Prostate gland (tissue), 2 donors: Measurements from ENCODE around the gene UBE2O. TPM values are rescaled to one million over a fixed set of nuclear protein-coding genes. Genes with fewer than 3 reads are reported as not detected.

Experiments used
- DNase-seq: peaks from one replicate; pipeline ENCODE4 v3.0.0-alpha.2; 2019; ENCODE audit warnings: low spot score
- H3K27ac ChIP-seq, 2 donors: fragments of 200-600 bp; sonication (generic); 2 replicates each; pipeline ENCODE4 v1.5.1; 2017 to 2019
- H3K27me3 ChIP-seq: fragments of 200-600 bp; sonication (generic); replicated peaks from 2 replicates; pipeline ENCODE4 v1.5.1; 2019; ENCODE audit not compliant: insufficient read depth
- H3K36me3 ChIP-seq, 2 donors: fragments of 200-600 bp; sonication (generic); 1 replicate in 1 of 2; 2 replicates in 1 of 2; pipeline versions ENCODE4 v1.5.1 to v1.8.1; 2017 to 2019
- H3K4me1 ChIP-seq: fragments of 200-600 bp; sonication (generic); replicated peaks from 2 replicates; pipeline ENCODE4 v1.5.1; 2019
- H3K4me3 ChIP-seq, 2 donors: fragments of 200-600 bp; sonication (generic); 2 replicates each; pipeline ENCODE4 v1.5.1; 2017 to 2019
- H3K9me3 ChIP-seq: fragments of 200-600 bp; sonication (generic); 2 replicates; pipeline ENCODE4 v1.5.1; 2017
- CTCF ChIP-seq, 4 experiments: fragments of 200-600 bp in 2 of 4; fragments of 450-650 bp in 2 of 4; sonication (generic) in 2 of 4; IDR thresholded peaks; 1 replicate in 3 of 4; 2 replicates in 1 of 4; pipeline ENCODE4 v1.5.1; 2016 to 2019; ENCODE audit warnings: antibody characterized with exemption in 4 of 4, mild to moderate bottlenecking in 2 of 4, moderate library complexity in 2 of 4
- POLR2A ChIP-seq: fragments of 450-650 bp; IDR thresholded peaks from one replicate; pipeline ENCODE4 v1.6.1; 2016; ENCODE audit warnings: antibody characterized with exemption, mild to moderate bottlenecking
- POLR2AphosphoS5 ChIP-seq: sonication (generic); formaldehyde crosslinking; IDR thresholded peaks from one replicate; pipeline ENCODE4 v1.6.1; 2017; ENCODE audit warnings: antibody characterized with exemption
- WGBS: methylation state at CpG from one replicate; pipeline ENCODE4 v1.1.5; 2018; 5-methylcytosine and 5-hydroxymethylcytosine counted together
- intact Hi-C: fragments of 100-400 bp; cut with DNase I; formaldehyde crosslinking; loops from one replicate; pipeline ENCODE4 v1.14.2; 2022
- total RNA-seq, 2 donors: library from RNA; depleted of rRNA; stranded (reverse); fragments of >200 nt; gene quantifications; one replicate each; pipeline ENCODE4 v1.1.0, GENCODE V29; 2016

The UBE2O gene
- total RNA-seq, 2 donors from 2014 or later: 19.9 to 39.8 TPM

DNA sequence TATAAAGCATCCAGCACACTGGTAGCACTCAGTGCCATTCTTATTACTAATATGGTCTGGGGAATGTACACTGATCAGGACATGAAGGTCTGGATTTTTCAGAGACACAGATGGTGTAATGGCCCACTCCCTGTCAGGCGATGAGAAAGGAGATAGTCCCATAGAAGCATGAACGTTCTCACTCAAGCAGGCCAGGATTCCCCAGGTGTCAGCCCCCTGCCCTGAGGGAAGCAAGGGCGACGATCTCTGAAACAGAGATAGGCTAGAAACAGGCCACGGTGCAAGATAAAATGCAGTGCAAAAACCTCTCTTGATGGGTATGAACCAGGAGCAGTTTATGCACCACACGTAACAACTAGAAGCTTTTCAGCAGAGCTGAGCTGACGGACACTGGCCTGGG, 109.8 kb downstream of the UBE2O start:
- H3K36me3 ChIP-seq: peaks cover 0 to 6% of the 10 kb centered on the region in 2 donors
- no peaks in the 10 kb centered on the region for H3K4me1 ChIP-seq
- TF ChIP-seq POLR2AphosphoS5: no peak
- TF ChIP-seq CTCF (IDR thresholded peaks at IDR 0.05): no peak
- TF ChIP-seq POLR2A: no peak
- WGBS: 88% methylated on average over 7 of the region's 7 CpGs
- H3K9me3 ChIP-seq: no peaks in the 10 kb centered on the region
- H3K4me3 ChIP-seq: no peak overlapping the region
- no peak for DNase-seq
- intact Hi-C loops: no loop called here
- H3K27me3 ChIP-seq: no peaks in the 10 kb centered on the region
- no peak overlapping the region for H3K27ac ChIP-seq

DNA sequence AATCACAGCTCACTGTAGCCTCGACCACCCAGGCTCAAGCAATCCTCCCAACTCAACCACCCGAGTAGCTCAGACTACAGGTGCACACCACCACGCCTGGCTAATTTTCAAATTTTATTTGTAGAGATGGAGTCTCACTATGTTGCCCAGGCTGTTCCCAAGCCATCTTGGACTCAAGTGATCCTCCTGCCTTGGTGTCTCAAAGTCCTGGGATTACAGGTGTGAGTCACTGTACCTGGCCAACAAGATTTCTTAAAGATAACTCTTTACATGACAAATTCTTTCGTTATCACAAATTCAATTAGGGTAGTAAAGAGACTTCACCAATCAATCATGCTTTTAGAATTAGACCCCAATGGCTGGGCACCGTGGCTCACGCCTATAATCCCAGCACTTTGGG, 111.7 kb downstream of the UBE2O start:
- Histone ChIP-seq H3K4me1 (no peaks in the 10 kb centered on the region), H3K9me3 (no peaks in the 10 kb centered on the region), H3K36me3 (peaks cover 0 to 6% of the 10 kb centered on the region in 2 donors), H3K4me3 (no peak overlapping the region), H3K27me3 (no peaks in the 10 kb centered on the region), H3K27ac (no peak overlapping the region)
- no peak for DNase-seq
- intact Hi-C loops: no loop called here
- 96% methylated on average over 6 of the region's 6 CpGs for WGBS
- no peak for TF ChIP-seq CTCF (IDR thresholded peaks at IDR 0.05)

Other genes with a start within 250 kb of the UBE2O start
- 10 to 100 TPM in 1 of 2 donors, 1 to 10 TPM in 1; 1.6 to 47.5 TPM for gene RNF157, start 212.7 kb downstream of the UBE2O start, total RNA-seq
- gene UBALD2, start 187.8 kb downstream of the UBE2O start, total RNA-seq: 10 to 100 TPM; 19.4 to 19.7 TPM
- gene QRICH2, start 144.9 kb downstream of the UBE2O start, total RNA-seq: 1 to 10 TPM; 3.1 to 9.8 TPM
- 100 to 1,000 TPM in 1 of 2 donors, 10 to 100 TPM in 1; 51.5 to 115 TPM for gene PRPSAP1, start 99.2 kb downstream of the UBE2O start, total RNA-seq
- gene SPHK1, start 68.5 kb downstream of the UBE2O start, total RNA-seq: 10 to 100 TPM in 1 of 2 donors, 1 to 10 TPM in 1; 6.6 to 34.1 TPM
- gene AANAT, start 14.5 kb upstream of the UBE2O start, total RNA-seq: not detected
- 10 to 100 TPM; 29.9 to 31.1 TPM for gene RHBDF2, start 48.3 kb upstream of the UBE2O start, total RNA-seq
- gene CYGB, start 84.6 kb upstream of the UBE2O start, total RNA-seq: 10 to 100 TPM in 1 of 2 donors, 1 to 10 TPM in 1; 7.0 to 13.8 TPM
- gene PRCD, start 86.9 kb upstream of the UBE2O start, total RNA-seq: under 1 TPM; 0.36 to 0.85 TPM
- 10 to 100 TPM; 21.0 to 23.1 TPM for gene ST6GALNAC2, start 132.7 kb upstream of the UBE2O start, total RNA-seq
- gene ST6GALNAC1, start 190.6 kb upstream of the UBE2O start, total RNA-seq: 10 to 100 TPM in 1 of 2 donors, 1 to 10 TPM in 1; 8.4 to 27.2 TPM